ENCODE measurements around the gene MYO15B. TPM values are rescaled to one million over a fixed set of nuclear protein-coding genes. Genes with fewer than 3 reads are reported as not detected.

MYO15B gene
- total and polyA plus RNA-seq, 10 donors, result 123 to 569 (median 347) TPM

GRCh38 chr17:75621489-75621888 is 33.9 kb downstream of the MYO15B start:
- Histone ChIP-seq H3K27ac (no peak overlapping the region), H3K9me3 (no peaks in the 10 kb centered on the region), H3K4me3 (no peak overlapping the region), H3K27me3 (replicated peaks in 1 of 7) (no peaks in the 10 kb centered on the region), H3K36me3 (peaks cover 0 to 100% (median 84%) of the 10 kb centered on the region in 6 donors), H3K4me1 (peaks cover 0 to 3% (median 0%) of the 10 kb centered on the region in 6 donors)
- no peak for DNase-seq
- no peak for TF ChIP-seq POLR2A (IDR thresholded peaks at IDR 0.05)
- TF ChIP-seq CTCF (IDR thresholded peaks at IDR 0.05 in 8 of 11, conservative IDR thresholded peaks at IDR 0.05 in 3 of 11), result no peak
- no peak for TF ChIP-seq POLR2AphosphoS5 (IDR thresholded peaks at IDR 0.05)
- intact Hi-C loops (cut with DNase I; ENCODE audit: low total_unique reads), result no loop called here
- WGBS, 5 donors, result 92 to 93% (median 92%) methylated on average over 2 to 4 of the region's 4 CpGs

GRCh38 chr17:75622076-75622475 is 34.5 kb downstream of the MYO15B start:
- H3K27ac ChIP-seq, result no peak overlapping the region
- WGBS, 5 donors, result 78 to 94% (median 90%) methylated on average over 8 of the region's 8 CpGs
- peaks cover 0 to 100% (median 84%) of the 10 kb centered on the region in 6 donors for H3K36me3 ChIP-seq
- H3K27me3 ChIP-seq (replicated peaks in 1 of 7), result no peaks in the 10 kb centered on the region
- H3K4me1 ChIP-seq, result peaks cover 0 to 5% (median 0%) of the 10 kb centered on the region in 6 donors
- DNase-seq, result no peak
- TF ChIP-seq POLR2AphosphoS5 (IDR thresholded peaks at IDR 0.05), result peak in 2 of 3 donors; percentile 23 to 24
- no peak for TF ChIP-seq CTCF (IDR thresholded peaks at IDR 0.05 in 8 of 11, conservative IDR thresholded peaks at IDR 0.05 in 3 of 11)
- TF ChIP-seq POLR2A (IDR thresholded peaks at IDR 0.05), result no peak
- H3K4me3 ChIP-seq, result no peak overlapping the region
- intact Hi-C loops (cut with DNase I; ENCODE audit: low total_unique reads), result no loop called here
- H3K9me3 ChIP-seq, result no peaks in the 10 kb centered on the region

GRCh38 chr17:75622771-75623273 is 35.2 kb downstream of the MYO15B start:
- intact Hi-C loops (cut with DNase I; ENCODE audit: low total_unique reads), result no loop called here
- no peak for DNase-seq
- Histone ChIP-seq H3K4me3 (no peak overlapping the region), H3K4me1 (peaks cover 0 to 5% (median 0%) of the 10 kb centered on the region in 6 donors), H3K27ac (no peak overlapping the region), H3K36me3 (peaks cover 0 to 100% (median 82%) of the 10 kb centered on the region in 6 donors), H3K27me3 (replicated peaks in 1 of 7) (no peaks in the 10 kb centered on the region), H3K9me3 (no peaks in the 10 kb centered on the region)
- 84 to 93% (median 90%) methylated on average over 15 of the region's 15 CpGs for WGBS, 5 donors
- no peak for TF ChIP-seq POLR2AphosphoS5 (IDR thresholded peaks at IDR 0.05)
- TF ChIP-seq POLR2A (IDR thresholded peaks at IDR 0.05), result no peak
- TF ChIP-seq CTCF (IDR thresholded peaks at IDR 0.05 in 8 of 11, conservative IDR thresholded peaks at IDR 0.05 in 3 of 11), result no peak

GRCh38 chr17:75623386-75623785 is 35.8 kb downstream of the MYO15B start:
- H3K27ac ChIP-seq, result no peak overlapping the region
- intact Hi-C loops (cut with DNase I; ENCODE audit: low total_unique reads), result no loop called here
- H3K9me3 ChIP-seq, result no peaks in the 10 kb centered on the region
- no peak overlapping the region for H3K4me3 ChIP-seq
- H3K4me1 ChIP-seq, result peaks cover 0 to 5% (median 0%) of the 10 kb centered on the region in 6 donors
- H3K36me3 ChIP-seq, result peaks cover 0 to 100% (median 77%) of the 10 kb centered on the region in 6 donors
- no peak for DNase-seq
- TF ChIP-seq POLR2A (IDR thresholded peaks at IDR 0.05) (no peak), CTCF (IDR thresholded peaks at IDR 0.05 in 8 of 11, conservative IDR thresholded peaks at IDR 0.05 in 3 of 11) (no peak), POLR2AphosphoS5 (IDR thresholded peaks at IDR 0.05) (no peak)
- H3K27me3 ChIP-seq (replicated peaks in 1 of 7), result no peaks in the 10 kb centered on the region
- 80 to 92% (median 89%) methylated on average over 9 of the region's 9 CpGs for WGBS, 5 donors

All from spleen (tissue), 11 donors.